ENCODE data around the gene KCNB1.

KCNB1 gene

DNA sequence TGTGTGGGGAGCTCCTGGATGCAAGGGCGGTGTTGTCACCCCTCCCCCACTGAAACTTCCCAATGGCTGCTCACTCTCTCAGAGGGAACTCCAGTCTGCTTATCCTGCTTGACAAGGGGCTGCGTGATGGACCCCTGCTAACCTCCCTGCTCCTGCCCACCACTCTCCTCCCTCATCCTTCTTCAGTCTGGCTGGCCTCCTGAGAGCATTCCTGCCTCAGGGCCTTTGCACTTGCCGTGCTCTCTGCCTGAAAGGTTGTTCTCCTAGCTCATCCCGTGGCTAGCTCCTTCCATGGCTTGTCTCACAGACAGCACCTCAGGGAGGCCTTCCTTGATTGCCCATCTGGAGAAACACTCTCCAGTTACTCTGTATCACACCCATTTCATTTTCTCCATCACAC is 130.7 kb downstream of the KCNB1 start:
- no peak for DNase-seq (ENCODE audit: low spot score)

- DNase-seq (ENCODE audit: low spot score): no peak
Measured at GRCh38 chr20:49349694-49350252, 132.7 kb downstream of the KCNB1 start.

DNA sequence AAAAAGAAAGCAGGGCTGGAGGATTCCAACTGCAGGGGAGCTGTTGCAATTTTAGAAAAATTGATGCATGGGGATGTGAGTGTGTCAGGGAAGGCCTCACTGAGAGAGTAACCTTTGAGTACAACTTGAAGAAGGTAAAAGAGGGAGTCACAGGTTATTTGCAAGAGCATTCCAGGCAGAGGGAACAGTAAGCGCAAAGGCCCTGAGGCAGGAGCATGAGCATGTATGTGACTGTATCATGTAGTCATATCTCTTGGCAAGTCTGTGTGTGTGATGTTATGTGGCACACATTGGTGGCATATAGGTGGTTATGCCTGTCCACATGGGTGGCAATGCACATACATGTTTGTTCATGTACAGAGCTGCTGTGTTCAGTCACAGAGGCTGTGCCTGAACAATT is 133.4 kb downstream of the KCNB1 start:
- DNase-seq (ENCODE audit: low spot score): no peak

GRCh38 chr20:49348563-49348962 is 133.9 kb downstream of the KCNB1 start:
- DNase-seq (ENCODE audit: low spot score): no peak

- DNase-seq (ENCODE audit: low spot score): no peak
Measured at GRCh38 chr20:49347156-49347555, 135.3 kb downstream of the KCNB1 start.

- DNase-seq (ENCODE audit: low spot score): no peak
Measured at GRCh38 chr20:49346682-49347081, 135.8 kb downstream of the KCNB1 start.

- no peak for DNase-seq (ENCODE audit: low spot score)
Measured at GRCh38 chr20:49345524-49345923, 136.9 kb downstream of the KCNB1 start.

GRCh38 chr20:49344975-49345374 is 137.5 kb downstream of the KCNB1 start:
- DNase-seq (ENCODE audit: low spot score): no peak

GRCh38 chr20:49344140-49344539 is 138.3 kb downstream of the KCNB1 start:
- DNase-seq (ENCODE audit: low spot score): no peak

GRCh38 chr20:49343246-49343645 is 139.2 kb downstream of the KCNB1 start:
- DNase-seq (ENCODE audit: low spot score): no peak

DNA sequence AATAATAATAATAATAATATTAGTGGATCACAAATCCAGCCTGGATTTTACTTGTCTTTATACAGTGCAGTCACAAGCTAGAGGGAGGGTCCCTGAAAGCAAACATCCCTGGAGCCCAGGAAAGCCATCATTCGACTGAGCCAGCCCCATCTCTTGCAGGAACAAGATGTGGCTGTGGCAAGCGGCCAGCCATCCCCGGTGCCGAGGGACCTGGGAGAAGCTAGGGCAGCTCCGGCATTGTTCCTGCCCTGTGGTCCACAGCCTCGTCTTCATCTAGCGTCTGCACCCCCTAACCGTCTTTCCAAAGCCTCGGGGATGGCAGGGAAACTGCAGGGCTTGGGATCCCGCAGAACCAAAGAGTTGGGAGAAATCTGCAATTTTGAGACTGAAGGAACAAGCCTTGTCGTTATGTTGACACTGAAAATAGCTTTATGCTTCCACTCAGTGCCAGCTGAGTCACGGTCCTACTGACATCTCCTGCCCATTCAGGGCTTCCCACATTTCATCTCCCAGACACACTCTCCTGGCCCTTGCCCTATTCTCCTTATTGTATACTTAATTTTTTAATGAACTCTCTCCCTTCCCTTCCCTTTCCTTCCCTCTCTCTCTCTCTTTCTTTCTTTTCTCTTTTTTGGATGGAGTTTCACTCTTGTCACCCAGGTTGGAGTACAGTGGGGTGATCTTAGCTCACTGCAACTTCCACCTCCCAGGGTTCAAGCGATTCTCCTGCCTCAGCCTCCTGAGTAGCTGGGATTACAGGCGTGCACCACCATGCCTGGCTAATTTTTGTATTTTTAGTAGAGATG is 142.1 kb downstream of the KCNB1 start:
- no peak for DNase-seq (ENCODE audit: low spot score)

DNA sequence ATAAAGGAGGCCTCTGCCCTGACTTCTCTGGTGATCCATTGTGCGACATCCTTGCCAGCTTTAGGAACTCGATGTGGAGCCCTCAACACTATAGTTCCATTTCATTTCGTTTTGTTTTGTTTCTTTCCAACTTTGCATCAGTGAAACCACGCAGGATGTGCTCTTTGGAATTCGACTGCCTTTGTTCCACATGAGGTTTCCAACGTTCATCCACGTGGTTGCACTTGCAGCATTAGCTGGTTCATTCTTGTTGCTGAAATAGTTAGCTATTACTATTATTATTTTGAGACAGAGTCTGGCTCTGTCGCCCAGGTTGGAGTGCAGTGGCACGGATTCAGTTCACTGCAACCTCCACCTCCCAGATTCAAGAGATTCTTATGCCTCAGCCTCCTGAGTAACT is 143.3 kb downstream of the KCNB1 start:
- DNase-seq (ENCODE audit: low spot score): no peak

GRCh38 chr20:49338061-49338460 is 144.4 kb downstream of the KCNB1 start:
- DNase-seq (ENCODE audit: low spot score): no peak

- DNase-seq (ENCODE audit: low spot score): no peak
Measured at GRCh38 chr20:49337357-49337756, 145.1 kb downstream of the KCNB1 start.

GRCh38 chr20:49336786-49337185 is 145.7 kb downstream of the KCNB1 start:
- DNase-seq (ENCODE audit: low spot score): no peak

- no peak for DNase-seq (ENCODE audit: low spot score)
Measured at GRCh38 chr20:49335476-49335875, 147.0 kb downstream of the KCNB1 start.

- DNase-seq (ENCODE audit: low spot score): no peak
Measured at GRCh38 chr20:49330701-49331615, 151.5 kb downstream of the KCNB1 start.

- DNase-seq (ENCODE audit: low spot score): no peak
Measured at GRCh38 chr20:49328790-49329189, 153.7 kb downstream of the KCNB1 start.

GRCh38 chr20:49326026-49326425 is 156.4 kb downstream of the KCNB1 start:
- DNase-seq (ENCODE audit: low spot score): no peak

DNA sequence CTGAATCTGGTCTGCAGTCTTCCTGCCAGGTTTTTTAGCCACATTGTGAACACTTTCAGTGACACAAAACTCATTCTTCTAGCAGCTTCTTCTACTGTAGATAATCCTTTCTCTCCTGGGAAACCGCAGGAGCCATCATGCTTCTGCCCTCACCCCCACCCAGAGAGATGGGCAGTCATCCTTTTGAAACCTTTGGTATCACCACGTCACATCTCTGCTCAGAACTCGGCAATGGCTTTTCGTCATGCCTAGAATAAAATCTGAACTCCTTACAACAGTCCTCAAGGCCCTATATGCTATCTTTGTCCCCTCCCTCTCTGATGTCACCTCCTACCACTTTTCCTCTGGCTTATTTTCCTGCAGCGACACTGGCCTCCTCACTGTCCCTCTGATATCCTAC is 158.2 kb downstream of the KCNB1 start:
- DNase-seq (ENCODE audit: low spot score): no peak

DNA sequence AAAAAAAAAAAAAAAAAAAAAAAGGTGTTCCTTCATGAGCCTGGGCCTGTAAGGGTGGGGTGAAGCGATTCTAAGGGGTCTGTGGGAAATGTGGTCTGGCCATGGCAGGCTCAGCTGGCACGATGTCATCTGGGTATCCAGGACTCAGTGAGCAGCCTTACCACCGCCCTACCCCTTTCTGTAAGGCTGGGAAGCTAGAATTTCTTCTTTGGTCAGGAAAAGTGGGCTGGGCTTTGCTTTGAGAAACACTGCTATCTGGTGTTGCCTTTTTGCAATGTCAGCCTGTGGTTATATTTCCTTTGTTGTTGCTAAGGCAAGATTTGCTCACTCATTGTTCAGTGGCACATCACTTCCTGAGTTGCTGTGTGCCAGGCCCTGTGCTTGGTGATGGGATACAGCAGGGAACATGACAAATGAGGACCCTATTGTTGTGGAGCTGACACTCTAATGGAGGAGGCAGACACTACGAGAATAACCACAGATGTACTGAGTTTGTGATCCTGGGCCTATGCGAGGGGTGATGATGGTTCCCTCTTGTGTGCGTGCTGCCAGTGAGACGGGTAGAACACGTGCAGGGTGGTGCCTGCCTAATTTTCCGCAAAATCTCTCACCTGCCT is 158.7 kb downstream of the KCNB1 start:
- peak; percentile 50 for DNase-seq (ENCODE audit: low spot score)

DNA sequence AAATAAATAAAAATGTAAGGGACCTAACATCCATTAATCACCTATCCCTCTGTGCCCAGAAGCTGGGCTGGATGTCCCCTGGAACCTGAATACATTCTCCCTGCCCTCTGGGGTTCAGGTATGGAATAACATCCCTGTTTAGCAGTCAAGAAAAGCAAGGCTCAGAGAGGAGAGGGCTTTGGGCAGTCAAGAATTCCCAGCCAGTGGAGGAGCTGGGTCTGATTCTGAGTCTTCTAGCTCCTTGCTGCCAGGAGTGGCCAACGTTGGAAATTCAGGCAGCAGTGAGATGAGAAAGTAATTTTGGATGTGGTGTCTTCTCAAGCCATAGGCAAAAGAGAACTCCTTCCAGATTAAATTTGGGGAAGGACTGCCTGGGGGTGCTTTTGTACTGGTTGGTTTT is 162.0 kb downstream of the KCNB1 start:
- DNase-seq (ENCODE audit: low spot score): no peak
